SK-N-SH treated with all-trans-retinoic acid at 6 μM for 48 hours (cell line): Measurements from ENCODE around the gene FSIP1.

Experiments used
- ATAC-seq: fragments of 200-7000 bp; cut with Tn5 transposase; 3 replicates; pipeline ENCODE4 v1.9.1; 2020; ENCODE audit warnings: mild to moderate bottlenecking, moderate library complexity
- ARNTL ChIP-seq: fragments of 450-650 bp; formaldehyde crosslinking; IDR thresholded peaks from 2 replicates; pipeline ENCODE4 v1.5.0; 2020; ENCODE audit warnings: low read depth, mild to moderate bottlenecking, moderate library complexity, borderline replicate concordance
- BACH2 ChIP-seq: fragments of 250-450 bp; sonication (Bioruptor Pico); IDR thresholded peaks from 2 replicates; pipeline ENCODE4 v1.9.0; 2021; ENCODE audit warnings: mild to moderate bottlenecking, borderline replicate concordance
- CSDC2 ChIP-seq: fragments of 250-450 bp; sonication (Bioruptor Pico); IDR thresholded peaks from 2 replicates; pipeline ENCODE4 v1.5.0; 2020; ENCODE audit warnings: mild to moderate bottlenecking, moderate library complexity
- ESRRG ChIP-seq: fragments of 250-450 bp; sonication (Bioruptor Pico); IDR thresholded peaks from 2 replicates; pipeline ENCODE4 v1.6.1; 2021; ENCODE audit warnings: mild to moderate bottlenecking
- GLIS3 ChIP-seq: fragments of 250-450 bp; sonication (Bioruptor Pico); IDR thresholded peaks from 2 replicates; pipeline ENCODE4 v1.5.0; 2020; ENCODE audit warnings: mild to moderate bottlenecking, moderate library complexity
- ISL1 ChIP-seq: fragments of 250-450 bp; sonication (Bioruptor Pico); IDR thresholded peaks from 2 replicates; pipeline ENCODE4 v2.1.2; 2022; ENCODE audit warnings: mild to moderate bottlenecking, moderate library complexity
- PPARA ChIP-seq: fragments of 250-450 bp; sonication (Bioruptor Pico); IDR thresholded peaks from 2 replicates; pipeline ENCODE4 v1.5.0; 2020; ENCODE audit warnings: mild to moderate bottlenecking, borderline replicate concordance
- SNAI2 ChIP-seq: fragments of 250-450 bp; sonication (Bioruptor Pico); IDR thresholded peaks from 2 replicates; pipeline ENCODE4 v1.5.0; 2020; ENCODE audit warnings: mild to moderate bottlenecking, moderate library complexity
- TCF4 ChIP-seq: fragments of 250-450 bp; sonication (Bioruptor Pico); IDR thresholded peaks from 2 replicates; pipeline ENCODE4 v1.8.0; 2021; ENCODE audit warnings: mild to moderate bottlenecking, moderate library complexity, borderline replicate concordance
- TOX ChIP-seq: fragments of 250-450 bp; sonication (Bioruptor Pico); IDR thresholded peaks from 2 replicates; pipeline ENCODE4 v1.8.0; 2021; ENCODE audit warnings: mild to moderate bottlenecking, moderate library complexity, borderline replicate concordance
- ZC3H10 ChIP-seq: fragments of 250-450 bp; sonication (Bioruptor Pico); IDR thresholded peaks from 2 replicates; pipeline ENCODE4 v1.5.1; 2021; ENCODE audit warnings: mild to moderate bottlenecking, moderate library complexity
- ZFP30 ChIP-seq: fragments of 450-650 bp; formaldehyde crosslinking; IDR thresholded peaks from 2 replicates; pipeline ENCODE4 v1.5.0; 2022; ENCODE audit warnings: mild to moderate bottlenecking, moderate library complexity
- ZNF565 ChIP-seq: fragments of 450-650 bp; formaldehyde crosslinking; conservative IDR thresholded peaks from 2 replicates; pipeline ENCODE4 v1.5.0; 2020; ENCODE audit warnings: low read depth, mild to moderate bottlenecking, moderate library complexity
- ZNF70 ChIP-seq: fragments of 450-650 bp; formaldehyde crosslinking; IDR thresholded peaks from 2 replicates; pipeline ENCODE4 v1.5.0; 2020; ENCODE audit warnings: mild to moderate bottlenecking, moderate library complexity
- TF ChIP-seq, protein P1 (sequence below): fragments of 250-450 bp; sonication (Bioruptor Pico); IDR thresholded peaks from 2 replicates; pipeline ENCODE4 v1.8.0; 2020; ENCODE audit warnings: mild to moderate bottlenecking, moderate library complexity, borderline replicate concordance
- TF ChIP-seq, protein P2 (sequence below): fragments of 250-450 bp; sonication (Bioruptor Pico); IDR thresholded peaks from 2 replicates; pipeline ENCODE4 v1.5.1; 2021; ENCODE audit warnings: mild to moderate bottlenecking, moderate library complexity
- TF ChIP-seq, protein P3 (sequence below): fragments of 250-450 bp; sonication (Bioruptor Pico); IDR thresholded peaks from 2 replicates; pipeline ENCODE4 v1.8.0; 2021; ENCODE audit warnings: low read depth, mild to moderate bottlenecking, moderate library complexity, borderline replicate concordance
- TF ChIP-seq, protein P4 (sequence below): fragments of 250-450 bp; sonication (Bioruptor Pico); IDR thresholded peaks from 2 replicates; pipeline ENCODE4 v1.5.1; 2020; ENCODE audit warnings: low read depth, mild to moderate bottlenecking, moderate library complexity
- TF ChIP-seq, protein P5 (sequence below): fragments of 250-450 bp; sonication (Bioruptor Pico); IDR thresholded peaks from 2 replicates; pipeline ENCODE4 v1.5.0; 2020; ENCODE audit warnings: mild to moderate bottlenecking, moderate library complexity

FSIP1 gene

DNA sequence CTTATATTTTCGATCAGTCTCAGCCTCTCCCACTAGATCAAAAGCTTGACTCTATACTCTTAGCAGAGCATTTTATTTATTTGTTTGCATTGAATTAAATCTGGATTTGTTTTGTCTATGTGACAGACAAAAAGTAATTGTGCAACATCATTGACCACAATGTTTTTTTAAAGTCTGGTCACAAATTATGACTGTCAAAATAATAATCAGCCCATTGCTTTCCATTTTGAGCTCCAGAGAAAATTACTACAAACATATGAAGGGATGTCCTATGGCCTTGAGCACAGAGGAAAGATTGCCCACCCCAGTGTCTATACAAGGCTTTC is 82.3 kb downstream of the FSIP1 start (continued):
- TF ChIP-seq, protein P1, sequence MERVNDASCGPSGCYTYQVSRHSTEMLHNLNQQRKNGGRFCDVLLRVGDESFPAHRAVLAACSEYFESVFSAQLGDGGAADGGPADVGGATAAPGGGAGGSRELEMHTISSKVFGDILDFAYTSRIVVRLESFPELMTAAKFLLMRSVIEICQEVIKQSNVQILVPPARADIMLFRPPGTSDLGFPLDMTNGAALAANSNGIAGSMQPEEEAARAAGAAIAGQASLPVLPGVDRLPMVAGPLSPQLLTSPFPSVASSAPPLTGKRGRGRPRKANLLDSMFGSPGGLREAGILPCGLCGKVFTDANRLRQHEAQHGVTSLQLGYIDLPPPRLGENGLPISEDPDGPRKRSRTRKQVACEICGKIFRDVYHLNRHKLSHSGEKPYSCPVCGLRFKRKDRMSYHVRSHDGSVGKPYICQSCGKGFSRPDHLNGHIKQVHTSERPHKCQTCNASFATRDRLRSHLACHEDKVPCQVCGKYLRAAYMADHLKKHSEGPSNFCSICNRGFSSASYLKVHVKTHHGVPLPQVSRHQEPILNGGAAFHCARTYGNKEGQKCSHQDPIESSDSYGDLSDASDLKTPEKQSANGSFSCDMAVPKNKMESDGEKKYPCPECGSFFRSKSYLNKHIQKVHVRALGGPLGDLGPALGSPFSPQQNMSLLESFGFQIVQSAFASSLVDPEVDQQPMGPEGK (CRISPR knock-in tag) = no peak
- TF ChIP-seq TCF4 (CRISPR knock-in tag) = no peak
- TF ChIP-seq ISL1 (CRISPR knock-in tag) = no peak

DNA sequence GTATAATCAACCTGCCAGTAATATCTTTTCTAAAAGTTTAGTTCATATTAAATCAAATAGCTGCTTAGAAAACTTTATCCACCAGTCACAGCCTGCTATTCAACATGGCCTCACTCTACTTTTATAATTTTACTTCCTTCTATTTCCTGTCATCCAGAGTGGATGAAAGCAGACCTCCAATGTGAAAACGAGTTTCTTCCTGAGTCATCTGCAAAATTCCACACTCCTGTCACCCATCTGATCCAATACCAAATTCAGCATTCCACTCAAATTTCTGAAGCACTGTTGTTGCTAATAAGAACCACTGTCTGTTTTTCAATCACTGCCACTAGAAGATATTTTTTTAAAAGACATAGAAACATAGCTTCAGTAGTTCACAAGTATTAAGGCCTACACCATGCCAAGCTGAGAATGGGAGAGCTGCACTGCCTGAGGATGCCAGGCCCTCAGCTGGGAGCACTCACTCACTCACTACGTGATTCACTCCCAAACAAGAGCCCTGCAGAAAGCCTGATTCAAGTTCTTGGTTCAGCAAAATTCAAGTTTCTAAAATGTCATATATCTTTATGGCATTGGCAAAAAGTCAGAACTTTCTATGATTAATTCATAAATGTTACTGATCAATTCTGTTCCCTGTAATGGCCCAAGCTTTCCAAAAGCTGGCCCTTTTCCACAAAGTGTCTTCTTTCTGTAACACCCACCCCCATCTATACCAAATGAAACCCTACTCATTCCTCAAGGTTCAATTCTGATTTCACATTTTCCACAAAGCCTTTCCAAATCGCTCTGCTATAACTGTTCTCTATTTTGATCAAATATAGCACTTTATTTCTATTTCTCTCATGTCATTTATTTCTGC is 82.9 kb downstream of the FSIP1 start:
- TF ChIP-seq CSDC2 (CRISPR knock-in tag) = no peak
- no peak for TF ChIP-seq SNAI2 (CRISPR knock-in tag)
- no peak for TF ChIP-seq PPARA
- no peak for TF ChIP-seq ZC3H10 (CRISPR knock-in tag)
- TF ChIP-seq BACH2 = no peak
- TF ChIP-seq, protein P2, sequence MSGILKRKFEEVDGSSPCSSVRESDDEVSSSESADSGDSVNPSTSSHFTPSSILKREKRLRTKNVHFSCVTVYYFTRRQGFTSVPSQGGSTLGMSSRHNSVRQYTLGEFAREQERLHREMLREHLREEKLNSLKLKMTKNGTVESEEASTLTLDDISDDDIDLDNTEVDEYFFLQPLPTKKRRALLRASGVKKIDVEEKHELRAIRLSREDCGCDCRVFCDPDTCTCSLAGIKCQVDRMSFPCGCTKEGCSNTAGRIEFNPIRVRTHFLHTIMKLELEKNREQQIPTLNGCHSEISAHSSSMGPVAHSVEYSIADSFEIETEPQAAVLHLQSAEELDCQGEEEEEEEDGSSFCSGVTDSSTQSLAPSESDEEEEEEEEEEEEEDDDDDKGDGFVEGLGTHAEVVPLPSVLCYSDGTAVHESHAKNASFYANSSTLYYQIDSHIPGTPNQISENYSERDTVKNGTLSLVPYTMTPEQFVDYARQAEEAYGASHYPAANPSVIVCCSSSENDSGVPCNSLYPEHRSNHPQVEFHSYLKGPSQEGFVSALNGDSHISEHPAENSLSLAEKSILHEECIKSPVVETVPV = no peak
- no peak for TF ChIP-seq ESRRG (CRISPR knock-in tag)
- no peak for ATAC-seq

DNA sequence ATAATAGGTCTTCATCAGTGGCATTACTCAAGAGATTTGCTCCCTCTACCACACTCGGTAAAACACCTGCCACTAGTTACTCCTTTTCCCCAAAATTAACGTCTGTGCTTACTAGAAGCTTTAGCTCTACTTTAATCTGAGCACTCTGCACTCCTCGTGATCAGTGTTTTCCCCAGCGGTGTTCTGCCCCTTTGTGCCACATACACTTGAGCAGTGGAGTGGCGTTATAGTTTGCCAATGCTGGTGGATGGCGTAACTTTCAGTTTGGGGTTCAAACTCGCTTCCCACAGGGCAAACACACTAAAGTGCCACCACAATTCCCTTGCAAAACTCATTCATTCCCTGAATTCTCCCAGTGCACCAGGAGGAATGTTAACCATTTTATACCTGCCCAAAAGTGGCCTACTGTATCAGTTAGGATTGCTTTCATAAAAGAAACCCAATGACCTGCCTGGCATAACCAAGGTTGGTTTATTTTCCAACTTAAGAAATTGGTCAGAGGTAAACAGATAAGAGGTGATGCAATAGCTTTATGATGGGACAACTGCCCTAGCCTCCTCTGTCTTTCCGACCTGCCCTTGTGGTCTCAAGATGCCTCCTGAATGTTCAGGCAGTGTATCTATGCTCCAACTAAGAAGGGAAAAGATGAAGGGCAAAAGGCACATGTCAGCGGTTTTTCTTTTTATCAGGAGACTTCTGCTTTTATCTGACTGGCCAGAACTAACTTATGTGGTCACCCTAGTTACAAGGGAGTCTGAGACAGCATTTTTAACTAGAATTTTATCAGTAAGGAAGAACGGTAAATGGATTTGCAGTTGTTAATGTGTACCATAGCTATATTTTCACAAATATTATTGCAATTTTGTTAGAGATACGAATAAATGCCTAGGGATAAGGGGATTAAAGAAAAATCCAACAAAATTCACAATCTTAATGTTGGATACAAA is 83.9 kb downstream of the FSIP1 start:
- ATAC-seq = no peak
- TF ChIP-seq TCF4 (CRISPR knock-in tag) = no peak
- TF ChIP-seq ZFP30 = no peak
- no peak for TF ChIP-seq ZNF70 (CRISPR knock-in tag)
- no peak for TF ChIP-seq ZNF565 (CRISPR knock-in tag)
- TF ChIP-seq, protein P3, sequence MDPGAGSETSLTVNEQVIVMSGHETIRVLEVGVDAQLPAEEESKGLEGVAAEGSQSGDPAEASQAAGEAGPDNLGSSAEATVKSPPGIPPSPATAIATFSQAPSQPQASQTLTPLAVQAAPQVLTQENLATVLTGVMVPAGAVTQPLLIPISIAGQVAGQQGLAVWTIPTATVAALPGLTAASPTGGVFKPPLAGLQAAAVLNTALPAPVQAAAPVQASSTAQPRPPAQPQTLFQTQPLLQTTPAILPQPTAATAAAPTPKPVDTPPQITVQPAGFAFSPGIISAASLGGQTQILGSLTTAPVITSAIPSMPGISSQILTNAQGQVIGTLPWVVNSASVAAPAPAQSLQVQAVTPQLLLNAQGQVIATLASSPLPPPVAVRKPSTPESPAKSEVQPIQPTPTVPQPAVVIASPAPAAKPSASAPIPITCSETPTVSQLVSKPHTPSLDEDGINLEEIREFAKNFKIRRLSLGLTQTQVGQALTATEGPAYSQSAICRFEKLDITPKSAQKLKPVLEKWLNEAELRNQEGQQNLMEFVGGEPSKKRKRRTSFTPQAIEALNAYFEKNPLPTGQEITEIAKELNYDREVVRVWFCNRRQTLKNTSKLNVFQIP (CRISPR knock-in tag) = no peak
- TF ChIP-seq ARNTL (CRISPR knock-in tag) = no peak
- TF ChIP-seq GLIS3 (CRISPR knock-in tag) = no peak
- no peak for TF ChIP-seq TOX (CRISPR knock-in tag)
- TF ChIP-seq CSDC2 (CRISPR knock-in tag) = no peak
- TF ChIP-seq, protein P4, sequence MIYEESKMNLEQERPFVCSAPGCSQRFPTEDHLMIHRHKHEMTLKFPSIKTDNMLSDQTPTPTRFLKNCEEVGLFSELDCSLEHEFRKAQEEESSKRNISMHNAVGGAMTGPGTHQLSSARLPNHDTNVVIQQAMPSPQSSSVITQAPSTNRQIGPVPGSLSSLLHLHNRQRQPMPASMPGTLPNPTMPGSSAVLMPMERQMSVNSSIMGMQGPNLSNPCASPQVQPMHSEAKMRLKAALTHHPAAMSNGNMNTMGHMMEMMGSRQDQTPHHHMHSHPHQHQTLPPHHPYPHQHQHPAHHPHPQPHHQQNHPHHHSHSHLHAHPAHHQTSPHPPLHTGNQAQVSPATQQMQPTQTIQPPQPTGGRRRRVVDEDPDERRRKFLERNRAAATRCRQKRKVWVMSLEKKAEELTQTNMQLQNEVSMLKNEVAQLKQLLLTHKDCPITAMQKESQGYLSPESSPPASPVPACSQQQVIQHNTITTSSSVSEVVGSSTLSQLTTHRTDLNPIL (CRISPR knock-in tag) = no peak
- TF ChIP-seq, protein P5, sequence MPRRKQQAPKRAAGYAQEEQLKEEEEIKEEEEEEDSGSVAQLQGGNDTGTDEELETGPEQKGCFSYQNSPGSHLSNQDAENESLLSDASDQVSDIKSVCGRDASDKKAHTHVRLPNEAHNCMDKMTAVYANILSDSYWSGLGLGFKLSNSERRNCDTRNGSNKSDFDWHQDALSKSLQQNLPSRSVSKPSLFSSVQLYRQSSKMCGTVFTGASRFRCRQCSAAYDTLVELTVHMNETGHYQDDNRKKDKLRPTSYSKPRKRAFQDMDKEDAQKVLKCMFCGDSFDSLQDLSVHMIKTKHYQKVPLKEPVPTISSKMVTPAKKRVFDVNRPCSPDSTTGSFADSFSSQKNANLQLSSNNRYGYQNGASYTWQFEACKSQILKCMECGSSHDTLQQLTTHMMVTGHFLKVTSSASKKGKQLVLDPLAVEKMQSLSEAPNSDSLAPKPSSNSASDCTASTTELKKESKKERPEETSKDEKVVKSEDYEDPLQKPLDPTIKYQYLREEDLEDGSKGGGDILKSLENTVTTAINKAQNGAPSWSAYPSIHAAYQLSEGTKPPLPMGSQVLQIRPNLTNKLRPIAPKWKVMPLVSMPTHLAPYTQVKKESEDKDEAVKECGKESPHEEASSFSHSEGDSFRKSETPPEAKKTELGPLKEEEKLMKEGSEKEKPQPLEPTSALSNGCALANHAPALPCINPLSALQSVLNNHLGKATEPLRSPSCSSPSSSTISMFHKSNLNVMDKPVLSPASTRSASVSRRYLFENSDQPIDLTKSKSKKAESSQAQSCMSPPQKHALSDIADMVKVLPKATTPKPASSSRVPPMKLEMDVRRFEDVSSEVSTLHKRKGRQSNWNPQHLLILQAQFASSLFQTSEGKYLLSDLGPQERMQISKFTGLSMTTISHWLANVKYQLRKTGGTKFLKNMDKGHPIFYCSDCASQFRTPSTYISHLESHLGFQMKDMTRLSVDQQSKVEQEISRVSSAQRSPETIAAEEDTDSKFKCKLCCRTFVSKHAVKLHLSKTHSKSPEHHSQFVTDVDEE (CRISPR knock-in tag) = no peak
